ENCODE results near the gene COL2A1. TPM values are rescaled to one million over a fixed set of nuclear protein-coding genes. Genes with fewer than 3 reads are reported as not detected.

Gene COL2A1
- total RNA-seq, 2 experiments from 2014 or later, result 0.34 TPM; not detected in 1

- Mint-ChIP-seq H3K4me1 (ENCODE audit: low read depth) (peaks cover 22% of the 10 kb centered on the region), H3K36me3 (ENCODE audit: low read depth) (no peaks in the 10 kb centered on the region), H3K27me3 (peaks cover 6% of the 10 kb centered on the region), H3K9me3 (no peaks in the 10 kb centered on the region), H3K27ac (no peak overlapping the region), H3K4me3 (no peak overlapping the region)
- intact Hi-C loops (cut with micrococcal nuclease), result no loop called here
- ATAC-seq (no peak), DNase-seq (no peak)
- ChIA-PET CTCF (no interaction called here), POLR2A (no interaction called here)
- TF ChIP-seq CTCF (IDR thresholded peaks at IDR 0.05), result no peak
Observed at GRCh38 chr12:47986832-47987231, 17.4 kb downstream of the COL2A1 start.

DNA sequence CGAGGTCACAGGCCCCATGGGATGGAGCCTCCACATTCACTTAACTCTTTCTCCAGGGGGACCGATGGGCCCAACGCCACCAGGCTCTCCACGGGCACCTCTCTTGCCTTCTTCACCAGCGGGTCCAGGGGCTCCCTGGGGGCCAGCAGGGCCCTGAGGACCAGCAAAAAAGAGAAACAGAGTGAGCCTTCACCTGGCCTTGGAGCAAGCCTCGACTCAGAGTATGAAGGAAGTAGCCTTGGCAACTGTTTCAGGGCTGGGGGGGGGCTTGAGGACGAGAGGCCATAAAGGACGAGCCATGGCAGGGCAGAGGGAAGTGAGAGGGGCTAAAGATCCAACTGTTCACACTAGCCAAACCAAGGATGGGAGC is 18.0 kb downstream of the COL2A1 start:
- ATAC-seq (no peak), DNase-seq (no peak)
- Mint-ChIP-seq H3K36me3 (ENCODE audit: low read depth) (no peaks in the 10 kb centered on the region), H3K27ac (no peak overlapping the region), H3K4me1 (ENCODE audit: low read depth) (peaks cover 22% of the 10 kb centered on the region), H3K9me3 (no peaks in the 10 kb centered on the region), H3K4me3 (no peak overlapping the region), H3K27me3 (peaks cover 6% of the 10 kb centered on the region)
- intact Hi-C loops (cut with micrococcal nuclease), result no loop called here
- no peak for TF ChIP-seq CTCF (IDR thresholded peaks at IDR 0.05)
- CTCF ChIA-PET, result no interaction called here
- POLR2A ChIA-PET, result no interaction called here

- no peak overlapping the region for H3K4me3 Mint-ChIP-seq
- no peaks in the 10 kb centered on the region for H3K36me3 Mint-ChIP-seq (ENCODE audit: low read depth)
- H3K27me3 Mint-ChIP-seq, result peaks cover 6% of the 10 kb centered on the region
- no peak for ATAC-seq
- intact Hi-C loops (cut with micrococcal nuclease), result no loop called here
- no peak overlapping the region for H3K27ac Mint-ChIP-seq
- no peaks in the 10 kb centered on the region for H3K9me3 Mint-ChIP-seq
- ChIA-PET POLR2A (no interaction called here), CTCF (no interaction called here)
- DNase-seq, result no peak
- peaks cover 20% of the 10 kb centered on the region for H3K4me1 Mint-ChIP-seq (ENCODE audit: low read depth)
- TF ChIP-seq CTCF (IDR thresholded peaks at IDR 0.05), result no peak
Observed at GRCh38 chr12:47985596-47986290, 18.5 kb downstream of the COL2A1 start.

- Mint-ChIP-seq H3K36me3 (ENCODE audit: low read depth) (no peaks in the 10 kb centered on the region), H3K9me3 (no peaks in the 10 kb centered on the region), H3K27me3 (peaks cover 6% of the 10 kb centered on the region), H3K27ac (no peak overlapping the region), H3K4me3 (no peak overlapping the region), H3K4me1 (ENCODE audit: low read depth) (peaks cover 7% of the 10 kb centered on the region)
- no peak for TF ChIP-seq CTCF (IDR thresholded peaks at IDR 0.05)
- intact Hi-C loops (cut with micrococcal nuclease), result no loop called here
- DNase-seq (no peak), ATAC-seq (no peak)
- CTCF ChIA-PET, result no interaction called here
- POLR2A ChIA-PET, result no interaction called here
Observed at GRCh38 chr12:47984331-47984801, 19.9 kb downstream of the COL2A1 start.

DNA sequence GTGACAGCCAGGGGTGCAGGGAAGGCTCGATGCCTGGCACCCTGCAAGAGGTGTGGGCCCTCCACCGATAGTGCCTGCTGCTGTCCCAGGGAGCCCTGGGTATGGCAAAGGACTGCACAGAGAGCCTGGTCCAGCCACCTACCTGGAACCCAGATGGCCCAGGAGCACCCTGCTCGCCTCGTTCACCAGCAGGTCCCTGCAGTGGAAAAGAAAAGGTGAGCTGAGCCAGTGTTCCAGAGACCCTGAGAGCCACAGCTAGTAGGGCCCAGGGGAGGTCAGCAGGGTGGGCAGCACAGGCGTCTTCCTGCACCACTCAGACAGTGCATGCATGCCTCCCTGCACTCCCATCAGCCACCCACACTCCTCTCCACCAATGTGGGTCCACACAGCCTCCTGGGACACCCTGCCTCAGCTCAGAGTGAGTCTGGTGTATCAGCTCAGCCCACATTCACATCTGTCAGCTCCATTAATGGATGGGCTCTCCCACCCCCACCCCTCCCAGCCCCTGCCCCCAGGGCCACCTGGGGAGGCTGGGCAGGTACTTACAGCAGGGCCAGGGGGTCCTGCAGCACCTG is 20.6 kb downstream of the COL2A1 start:
- no peak for DNase-seq
- H3K4me1 Mint-ChIP-seq (ENCODE audit: low read depth), result no peaks in the 10 kb centered on the region
- H3K4me3 Mint-ChIP-seq, result no peak overlapping the region
- peaks cover 4% of the 10 kb centered on the region for H3K27me3 Mint-ChIP-seq
- TF ChIP-seq CTCF (IDR thresholded peaks at IDR 0.05), result no peak
- POLR2A ChIA-PET, result no interaction called here
- no peak for ATAC-seq
- H3K27ac Mint-ChIP-seq, result no peak overlapping the region
- H3K9me3 Mint-ChIP-seq, result no peaks in the 10 kb centered on the region
- intact Hi-C loops (cut with micrococcal nuclease), result no loop called here
- H3K36me3 Mint-ChIP-seq (ENCODE audit: low read depth), result no peaks in the 10 kb centered on the region
- CTCF ChIA-PET, result no interaction called here
